SU-DHL-6 (cell line): Measurements from ENCODE around the gene SIGLEC9.

Experiments used
- H2AFZ ChIP-seq: fragments of 200-600 bp; sonication (generic); 2 replicates; pipeline ENCODE4 v1.6.1; 2014; ENCODE audit warnings: low read depth, mild to moderate bottlenecking, moderate library complexity, mixed read lengths, antibody characterized with exemption, low read length; ENCODE audit not compliant: severe bottlenecking
- H3F3A ChIP-seq: fragments of 200-600 bp; shearing (Covaris generic); 2 replicates; pipeline ENCODE4 v1.6.0; 2016; ENCODE audit warnings: antibody characterized with exemption, mild to moderate bottlenecking; ENCODE audit not compliant: insufficient read depth
- H3K27ac ChIP-seq: fragments of 200-600 bp; sonication (generic); 2 replicates; pipeline ENCODE4 v1.5.1; 2016; ENCODE audit warnings: low read depth, mild to moderate bottlenecking, low read length, moderate library complexity, mixed read lengths
- H3K27me3 ChIP-seq: fragments of 200-600 bp; sonication (generic), shearing (Covaris generic); 2 replicates; pipeline ENCODE4 v1.6.0; 2014; ENCODE audit warnings: mild to moderate bottlenecking, low read length
- H3K36me3 ChIP-seq: fragments of 200-600 bp; sonication (generic); 2 replicates; pipeline ENCODE4 v1.6.1; 2014; ENCODE audit warnings: mild to moderate bottlenecking, low read length, mixed read lengths
- H3K4me2 ChIP-seq: fragments of 300-600, 200-600 bp; shearing (Covaris generic), sonication (generic); 2 replicates; pipeline ENCODE4 v1.6.0; 2014; ENCODE audit warnings: low read length, low read depth, mild to moderate bottlenecking; ENCODE audit not compliant: poor library complexity, severe bottlenecking
- H3K4me3 ChIP-seq: fragments of 200-600 bp; sonication (generic); 2 replicates; pipeline ENCODE4 v1.5.1; 2014; ENCODE audit warnings: antibody characterized with exemption, low read length, mild to moderate bottlenecking, mixed read lengths; ENCODE audit not compliant: insufficient read depth, poor library complexity, severe bottlenecking
- H3K79me2 ChIP-seq: fragments of 200-600 bp; sonication (generic); 2 replicates; pipeline ENCODE4 v1.6.1; 2014; ENCODE audit warnings: mild to moderate bottlenecking, low read length, moderate library complexity; ENCODE audit not compliant: insufficient read depth
- H3K9ac ChIP-seq: fragments of 200-600 bp; sonication (generic); 2 replicates; pipeline ENCODE4 v1.7.0; 2014; ENCODE audit warnings: mild to moderate bottlenecking, low read length
- H3K9me2 ChIP-seq: fragments of 200-600 bp; sonication (generic); replicated peaks from 2 replicates; pipeline ENCODE4 v1.6.1; 2014; ENCODE audit warnings: low read length; ENCODE audit not compliant: insufficient read depth
- H3K9me3 ChIP-seq: fragments of 200-600 bp; sonication (generic); 2 replicates; pipeline ENCODE4 v1.6.1; 2014; ENCODE audit warnings: low read length, mixed read lengths; ENCODE audit not compliant: insufficient read depth
- H4K20me1 ChIP-seq: fragments of 200-600 bp; sonication (generic); 2 replicates; pipeline ENCODE4 v1.6.1; 2014; ENCODE audit warnings: low read depth, mild to moderate bottlenecking, antibody characterized with exemption, low read length, moderate library complexity, mixed read lengths
- CTCF ChIP-seq: fragments of 200-600 bp; sonication (generic); IDR thresholded peaks from one replicate; pipeline ENCODE4 v1.5.1; 2017; ENCODE audit warnings: antibody characterized with exemption, mild to moderate bottlenecking, low read length, moderate library complexity; ENCODE audit not compliant: insufficient read depth, poor library complexity, severe bottlenecking
- EZH2phosphoT487 ChIP-seq: fragments of 200-600 bp; sonication (generic), shearing (Covaris generic); conservative IDR thresholded peaks from 2 replicates; pipeline ENCODE4 v1.6.1; 2018; ENCODE audit warnings: mild to moderate bottlenecking, antibody characterized with exemption, low read length, moderate library complexity, mixed read lengths

SIGLEC9 gene

GRCh38 chr19:51081476-51081875 lies 43.2 kb upstream of the SIGLEC9 start:
- TF ChIP-seq EZH2phosphoT487 = no peak
- Histone ChIP-seq H3K9me3 (no peaks in the 10 kb centered on the region), H3K9ac (no peak overlapping the region), H3K9me2 (no peaks in the 10 kb centered on the region), H3F3A (no peaks in the 10 kb centered on the region), H3K79me2 (no peaks in the 10 kb centered on the region), H2AFZ (no peak overlapping the region), H3K4me2 (no peak overlapping the region), H3K36me3 (no peaks in the 10 kb centered on the region), H3K4me3 (no peak overlapping the region), H3K27me3 (no peaks in the 10 kb centered on the region), H3K27ac (no peak overlapping the region), H4K20me1 (no peaks in the 10 kb centered on the region)

GRCh38 chr19:51082611-51083010 lies 42.1 kb upstream of the SIGLEC9 start, which contains the start of gene KLK14:
TSS of gene KLK14 (minus strand) at chr19:51082887. CDS start at chr19:51082614, 273 bp downstream.
- Histone ChIP-seq H2AFZ (no peak within 1 kb of the TSS), H3K36me3 (no peaks in the 10 kb centered on the region), H3K27me3 (no peaks in the 10 kb centered on the region), H3K9ac (no peak within 1 kb of the TSS), H3K79me2 (no peaks in the 10 kb centered on the region), H4K20me1 (no peaks in the 10 kb centered on the region), H3K9me3 (no peaks in the 10 kb centered on the region), H3K4me3 (no peak within 1 kb of the TSS), H3F3A (no peaks in the 10 kb centered on the region), H3K27ac (no peak within 1 kb of the TSS), H3K4me2 (no peak within 1 kb of the TSS), H3K9me2 (no peaks in the 10 kb centered on the region)
- TF ChIP-seq EZH2phosphoT487 (no peak), CTCF (no peak)

GRCh38 chr19:51083181-51083580 lies 41.5 kb upstream of the SIGLEC9 start:
- Histone ChIP-seq H3K4me3 (no peak overlapping the region), H3K27me3 (no peaks in the 10 kb centered on the region), H4K20me1 (no peaks in the 10 kb centered on the region), H3F3A (no peaks in the 10 kb centered on the region), H2AFZ (no peak overlapping the region), H3K9ac (no peak overlapping the region), H3K36me3 (no peaks in the 10 kb centered on the region), H3K9me2 (no peaks in the 10 kb centered on the region), H3K9me3 (no peaks in the 10 kb centered on the region), H3K4me2 (no peak overlapping the region), H3K27ac (no peak overlapping the region), H3K79me2 (no peaks in the 10 kb centered on the region)
- TF ChIP-seq EZH2phosphoT487 = no peak
- TF ChIP-seq CTCF = no peak

GRCh38 chr19:51083783-51084182 lies 40.9 kb upstream of the SIGLEC9 start:
- no peak overlapping the region for H3K4me3 ChIP-seq
- H3K27ac ChIP-seq = no peak overlapping the region
- H3K36me3 ChIP-seq = no peaks in the 10 kb centered on the region
- H4K20me1 ChIP-seq = no peaks in the 10 kb centered on the region
- TF ChIP-seq CTCF = no peak
- no peak for TF ChIP-seq EZH2phosphoT487
- no peak overlapping the region for H2AFZ ChIP-seq
- no peaks in the 10 kb centered on the region for H3K9me2 ChIP-seq
- no peaks in the 10 kb centered on the region for H3K9me3 ChIP-seq
- no peak overlapping the region for H3K4me2 ChIP-seq
- H3K27me3 ChIP-seq = no peaks in the 10 kb centered on the region
- no peaks in the 10 kb centered on the region for H3F3A ChIP-seq
- H3K79me2 ChIP-seq = no peaks in the 10 kb centered on the region
- no peak overlapping the region for H3K9ac ChIP-seq
